GM06990 (cell line): ENCODE data around the gene CHN2.

ENCODE experiments used
- DNase-seq: peaks from one replicate; pipeline ENCODE4 v3.0.0-alpha.2; 2011; ENCODE audit not compliant: insufficient read length; ENCODE audit errors: extremely low read depth
- H3K27me3 ChIP-seq: replicated peaks from 2 replicates; pipeline ENCODE4 v1.6.0; 2011; ENCODE audit warnings: low read length; ENCODE audit not compliant: control insufficient read depth, insufficient read depth
- H3K36me3 ChIP-seq: 2 replicates; pipeline ENCODE4 v1.5.1; 2011; ENCODE audit warnings: low read length; ENCODE audit not compliant: control insufficient read depth, insufficient read depth
- H3K4me3 ChIP-seq: replicated peaks from 2 replicates; pipeline ENCODE4 v1.5.1; 2011; ENCODE audit warnings: low read depth, mild to moderate bottlenecking, control low read depth, low read length
- CTCF ChIP-seq: IDR thresholded peaks from 2 replicates; pipeline ENCODE4 v1.5.1; 2011; ENCODE audit warnings: low read length, control low read depth, mild to moderate bottlenecking, inconsistent platforms; ENCODE audit not compliant: insufficient read depth, poor library complexity, severe bottlenecking

Gene CHN2

GRCh38 chr7:29386196-29386765 is 191.7 kb downstream of the CHN2 start:
- Histone ChIP-seq H3K27me3 (no peaks in the 10 kb centered on the region), H3K36me3 (no peaks in the 10 kb centered on the region), H3K4me3 (no peak overlapping the region)
- TF ChIP-seq CTCF = no peak
- DNase-seq = no peak

- H3K36me3 ChIP-seq = no peaks in the 10 kb centered on the region
- no peak for DNase-seq
- TF ChIP-seq CTCF = no peak
- no peaks in the 10 kb centered on the region for H3K27me3 ChIP-seq
- H3K4me3 ChIP-seq = no peak overlapping the region
These were observed 196.7 kb downstream of the CHN2 start for GRCh38 chr7:29391262-29391661.

GRCh38 chr7:29394321-29394720 is 199.7 kb downstream of the CHN2 start:
- Histone ChIP-seq H3K27me3 (no peaks in the 10 kb centered on the region), H3K36me3 (no peaks in the 10 kb centered on the region), H3K4me3 (no peak overlapping the region)
- no peak for TF ChIP-seq CTCF
- DNase-seq = no peak

DNA sequence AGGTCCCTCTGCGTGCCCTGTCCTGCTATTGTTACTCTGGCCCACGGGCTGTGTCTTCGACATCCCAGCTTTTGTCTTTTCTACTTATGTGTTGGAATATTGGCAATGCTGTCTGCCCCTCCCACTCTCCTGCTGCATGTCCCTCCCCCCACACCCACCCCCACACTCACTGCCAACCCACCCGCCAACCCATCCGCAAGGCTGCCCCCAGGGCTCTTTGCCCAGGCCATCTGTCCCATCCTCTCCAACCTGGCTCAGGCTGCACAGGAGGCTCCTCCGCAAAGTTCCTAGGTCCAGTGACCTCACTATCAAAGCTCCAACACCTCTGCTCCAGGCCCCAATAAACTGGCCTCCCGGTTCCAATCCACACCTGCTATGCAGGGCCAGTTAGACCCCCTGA is 202.0 kb downstream of the CHN2 start:
- H3K27me3 ChIP-seq = no peaks in the 10 kb centered on the region; the same call in 1 of the 2 replicates
- no peak for DNase-seq
- no peak overlapping the region for H3K4me3 ChIP-seq
- H3K36me3 ChIP-seq = no peaks in the 10 kb centered on the region
- TF ChIP-seq CTCF = no peak

GRCh38 chr7:29397398-29397797 is 202.8 kb downstream of the CHN2 start:
- H3K27me3 ChIP-seq = no peaks in the 10 kb centered on the region; the same call in 1 of the 2 replicates
- no peak overlapping the region for H3K4me3 ChIP-seq
- no peak for TF ChIP-seq CTCF
- no peak for DNase-seq
- H3K36me3 ChIP-seq = no peaks in the 10 kb centered on the region

- DNase-seq = no peak
- TF ChIP-seq CTCF = no peak
- H3K4me3 ChIP-seq = no peak overlapping the region
- H3K27me3 ChIP-seq = no peaks in the 10 kb centered on the region; the same call in 1 of the 2 replicates
- no peaks in the 10 kb centered on the region for H3K36me3 ChIP-seq
These were observed 203.4 kb downstream of the CHN2 start for GRCh38 chr7:29398011-29398410.
